HCT116 (cell line): Measurements from ENCODE around the gene PANX3. TPM values are rescaled to one million over a fixed set of nuclear protein-coding genes. Genes with fewer than 3 reads are reported as not detected.
"Not testable (repeated sequence)": the region's sequence is repeated elsewhere in the genome, so short reads cannot be mapped to it uniquely, and the experiment has no call there.

Experiments used
- ATAC-seq: fragments of 200-7000 bp; cut with Tn5 transposase; 2 replicates; pipeline ENCODE4 v1.9.1; 2020; ENCODE audit warnings: mild to moderate bottlenecking, moderate library complexity
- BruUV-seq: library from RNA; stranded (reverse); fragments of 400-500 nt; replicated peaks from 2 replicates; lab custom pipeline; 2021; lab: Mats Ljungman, UMichigan
- CTCF ChIA-PET: fragments of 300-600 bp; sonication (Branson Sonifier 250); formaldehyde crosslinking; loops from one replicate; lab custom pipeline; 2021; ENCODE audit warnings: antibody characterized with exemption; lab: Charles Lee
- POLR2A ChIA-PET: fragments of 300-600, 350-600 bp; sonication (Branson Sonifier 250); formaldehyde crosslinking; loops from one replicate; lab custom pipeline; 2021; ENCODE audit warnings: antibody characterized with exemption; lab: Charles Lee
- RAD21 ChIA-PET, 2 experiments: fragments of 300-600 bp; sonication (Branson Sonifier 250); formaldehyde crosslinking; loops; one replicate each; lab custom pipeline; 2023; ENCODE audit warnings: low total read pairs in 2 of 2; ENCODE audit not compliant: uncharacterized antibody in 2 of 2, unreplicated experiment in 2 of 2, low non-redundant PET in 1 of 2; lab: Charles Lee
- DNase-seq: peaks from one replicate; pipeline ENCODE4 v3.0.0-alpha.2; 2010; ENCODE audit warnings: low read depth, low spot score
- H2AFZ ChIP-seq: fragments of 200-600 bp; shearing (Covaris generic), sonication (generic); 2 replicates; pipeline ENCODE4 v1.6.1; 2017; ENCODE audit warnings: low read depth, mixed run types, mixed read lengths, antibody characterized with exemption, low read length; ENCODE audit not compliant: poor library complexity, severe bottlenecking
- H3K27ac ChIP-seq: 2 replicates; pipeline ENCODE4 v1.5.1; 2012; ENCODE audit warnings: low read depth, low read length
- H3K27me3 ChIP-seq: fragments of 200-600 bp; sonication (generic); 2 replicates; pipeline ENCODE4 v1.6.1; 2016; ENCODE audit warnings: mixed run types, low read length, mixed read lengths; ENCODE audit not compliant: insufficient read depth
- H3K36me3 ChIP-seq, 2 experiments: fragments of 200-500 bp in 1 of 2; fragments of 200-600 bp in 1 of 2; sonication (Bioruptor generic) in 1 of 2; sonication (generic) in 1 of 2; 2 replicates each; pipeline versions ENCODE4 v1.5.1 to v1.6.1; 2014 to 2016; ENCODE audit warnings: low read length in 2 of 2, inconsistent platforms in 1 of 2, mixed read lengths in 1 of 2, mixed run types in 1 of 2; ENCODE audit not compliant: insufficient read depth in 2 of 2, control insufficient read depth in 1 of 2
- H3K4me1 ChIP-seq, 2 experiments: fragments of 200-600 bp in 1 of 2; sonication (generic) in 1 of 2; 2 replicates each; pipeline versions ENCODE4 v1.5.1 to v1.6.1; 2012 to 2017; ENCODE audit warnings: low read length in 2 of 2, inconsistent platforms in 1 of 2, mild to moderate bottlenecking in 1 of 2, mixed read lengths in 1 of 2, mixed run types in 1 of 2, moderate library complexity in 1 of 2; ENCODE audit not compliant: insufficient read depth in 2 of 2, control insufficient read depth in 1 of 2
- H3K4me2 ChIP-seq: fragments of 200-600 bp; sonication (generic); 2 replicates; pipeline ENCODE4 v1.6.1; 2017; ENCODE audit warnings: mixed run types, low read length, mixed read lengths
- H3K4me3 ChIP-seq, 2 experiments: fragments of 200-600 bp in 1 of 2; sonication (generic) in 1 of 2; replicated peaks in 1 of 2; 2 replicates each; pipeline ENCODE4 v1.5.1; 2011 to 2016; ENCODE audit warnings: low read length in 2 of 2, control low read depth in 1 of 2, low read depth in 1 of 2, mild to moderate bottlenecking in 1 of 2, mixed read lengths in 1 of 2, mixed run types in 1 of 2
- H3K79me2 ChIP-seq: fragments of 200-600 bp; sonication (generic); 2 replicates; pipeline ENCODE4 v1.6.1; 2017; ENCODE audit warnings: mild to moderate bottlenecking, mixed run types, low read length, moderate library complexity, mixed read lengths; ENCODE audit not compliant: insufficient read depth
- H3K9ac ChIP-seq: fragments of 200-600 bp; sonication (generic); 2 replicates; pipeline ENCODE4 v1.6.1; 2016; ENCODE audit warnings: low read length, mixed read lengths
- H3K9me2 ChIP-seq: fragments of 200-600 bp; sonication (generic), shearing (Covaris generic); 2 replicates; pipeline ENCODE4 v1.6.1; 2017; ENCODE audit warnings: mixed run types, mild to moderate bottlenecking, moderate library complexity; ENCODE audit not compliant: insufficient read depth
- H3K9me3 ChIP-seq, 2 experiments: fragments of 200-500 bp in 1 of 2; fragments of 200-600 bp in 1 of 2; sonication (Bioruptor generic) in 1 of 2; sonication (generic) in 1 of 2; 2 replicates each; pipeline ENCODE4 v1.6.1; 2014 to 2017; ENCODE audit warnings: low read length in 2 of 2, mixed read lengths in 2 of 2, inconsistent platforms in 1 of 2, low read depth in 1 of 2, mild to moderate bottlenecking in 1 of 2, mixed run types in 1 of 2, moderate library complexity in 1 of 2; ENCODE audit not compliant: control insufficient read depth in 1 of 2, insufficient read depth in 1 of 2
- H4K20me1 ChIP-seq: fragments of 200-600 bp; sonication (generic), shearing (Covaris generic); 2 replicates; pipeline ENCODE4 v1.6.1; 2017; ENCODE audit warnings: mixed run types, mild to moderate bottlenecking, moderate library complexity; ENCODE audit not compliant: insufficient read depth
- CBX3 ChIP-seq: IDR thresholded peaks from 2 replicates; pipeline ENCODE4 v1.6.1; 2012; ENCODE audit warnings: low read depth
- EGR1 ChIP-seq: IDR thresholded peaks from 2 replicates; pipeline ENCODE4 v1.6.1; 2012; ENCODE audit warnings: low read depth
- EZH2 ChIP-seq: fragments of 200-600 bp; sonication (generic); IDR thresholded peaks from 2 replicates; pipeline ENCODE4 v1.6.1; 2017; ENCODE audit warnings: antibody characterized with exemption, mixed run types
- EZH2phosphoT487 ChIP-seq: fragments of 200-600 bp; IDR thresholded peaks from 2 replicates; pipeline ENCODE4 v1.6.1; 2018; ENCODE audit warnings: antibody characterized with exemption, borderline replicate concordance
- FOSL1 ChIP-seq: IDR thresholded peaks from 2 replicates; pipeline ENCODE4 v1.6.1; 2012; ENCODE audit warnings: low read depth
- RAD21 ChIP-seq: IDR thresholded peaks from 2 replicates; pipeline ENCODE4 v1.6.1; 2012; ENCODE audit warnings: low read depth, mild to moderate bottlenecking
- SIN3A ChIP-seq: IDR thresholded peaks from 2 replicates; pipeline ENCODE4 v1.6.1; 2012; ENCODE audit warnings: low read depth
- SRF ChIP-seq: IDR thresholded peaks from 2 replicates; pipeline ENCODE4 v1.6.1; 2012; ENCODE audit warnings: low read depth
- YY1 ChIP-seq: IDR thresholded peaks from 2 replicates; pipeline ENCODE4 v1.6.1; 2011; ENCODE audit warnings: low read length, low read depth, moderate library complexity, mild to moderate bottlenecking; ENCODE audit not compliant: insufficient replicate concordance; ENCODE audit errors: extremely low read depth
- ZNF274 ChIP-seq: fragments of 200-500 bp; sonication (Bioruptor generic); IDR thresholded peaks from 2 replicates; pipeline ENCODE4 v1.6.1; 2014; ENCODE audit warnings: mild to moderate bottlenecking, low read depth, low read length, inconsistent platforms
- intact Hi-C: fragments of 100-400 bp; cut with micrococcal nuclease; formaldehyde crosslinking; loops from 2 replicates; pipeline ENCODE4 v1.10.0; 2022
- total RNA-seq: library from RNA; stranded (reverse); gene quantifications from one replicate; pipeline ENCODE4 v1.2.1, GENCODE V29; 2021; ENCODE audit not compliant: unreplicated experiment
- TF ChIP-seq, protein P1 (sequence below): IDR thresholded peaks from 2 replicates; pipeline ENCODE4 v1.6.1; 2012
- TF ChIP-seq, protein P2 (sequence below): IDR thresholded peaks from 2 replicates; pipeline ENCODE4 v1.6.1; 2011; ENCODE audit warnings: mild to moderate bottlenecking, low read length, moderate library complexity; ENCODE audit not compliant: insufficient replicate concordance; ENCODE audit errors: extremely low read depth
- TF ChIP-seq, protein P3 (sequence below): IDR thresholded peaks from 2 replicates; pipeline ENCODE4 v1.6.1; 2012; ENCODE audit warnings: low read depth
- TF ChIP-seq, protein P4 (sequence below): IDR thresholded peaks from 2 replicates; pipeline ENCODE4 v1.6.1; 2012

The PANX3 gene
- total RNA-seq, 1 experiment from 2014 or later = not detected

DNA sequence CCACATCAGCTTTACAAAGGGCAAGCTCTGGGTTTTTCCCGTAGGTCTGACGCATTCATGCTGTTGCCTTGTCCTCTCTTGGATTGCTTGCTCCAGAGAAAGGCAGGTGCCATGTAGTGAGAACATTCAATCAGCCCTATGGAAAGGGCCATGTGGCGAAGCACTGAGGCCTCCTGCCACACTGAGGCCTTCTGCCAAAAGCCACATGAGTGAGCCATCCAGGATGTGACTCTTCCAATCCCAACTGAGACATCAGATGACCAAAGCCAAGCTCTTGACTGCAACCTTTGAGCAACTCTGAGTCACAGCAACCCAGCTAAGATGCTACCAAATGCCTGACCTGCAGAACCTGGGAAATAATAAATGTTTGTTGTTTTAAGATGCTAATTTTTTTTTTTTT is 9.0 kb upstream of the PANX3 start (continued):
- no peak for TF ChIP-seq ZNF274
- no peak for TF ChIP-seq CBX3
- TF ChIP-seq, all 23 proteins: peak for 0

DNA sequence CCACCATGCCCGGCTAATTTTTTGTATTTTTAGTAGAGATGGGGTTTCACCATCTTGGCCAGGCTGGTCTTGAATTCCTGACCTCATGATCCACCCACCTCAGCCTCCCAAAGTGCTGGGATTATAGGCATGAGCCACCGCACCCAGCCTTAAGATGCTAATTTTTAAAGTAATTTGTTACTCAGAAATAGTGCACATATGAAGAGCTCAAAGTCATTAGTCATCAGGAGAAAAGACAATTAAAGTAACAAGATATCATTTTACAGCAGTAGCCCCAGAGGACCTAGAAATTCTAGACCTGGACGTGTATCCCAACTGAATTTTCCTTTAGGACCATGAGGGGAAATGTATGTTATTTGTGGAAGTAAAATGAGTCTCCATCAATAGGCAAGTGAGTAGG is 8.5 kb upstream of the PANX3 start:
- not testable (repeated sequence) for H3K27ac ChIP-seq

DNA sequence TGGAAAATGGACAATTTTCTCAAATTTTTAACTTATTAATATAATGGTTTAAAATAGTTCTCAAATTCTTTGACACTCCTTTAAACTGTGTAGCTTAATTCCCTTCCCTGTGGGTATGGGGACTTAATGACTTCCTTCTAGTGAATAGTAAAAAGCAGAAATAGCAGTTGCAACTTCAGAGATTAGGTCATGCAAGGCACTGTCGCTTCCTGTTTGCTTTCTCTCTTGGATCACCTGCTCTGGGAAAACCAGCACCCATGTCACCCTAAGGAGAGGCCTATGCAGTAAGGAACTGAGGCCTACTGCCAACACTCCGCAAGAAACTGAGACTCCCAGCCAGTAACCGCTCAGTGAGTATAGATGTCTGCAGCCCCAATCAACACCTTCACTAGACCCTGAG is 5.5 kb upstream of the PANX3 start:
- RAD21 ChIA-PET = no interaction called here
- no peaks in the 10 kb centered on the region for H4K20me1 ChIP-seq
- no peaks in the 10 kb centered on the region for H3K4me1 ChIP-seq
- intact Hi-C loops = no loop called here
- BruUV-seq = no TSS peak
- H3K4me3 ChIP-seq = no peak overlapping the region
- no peak for ATAC-seq
- H3K9me3 ChIP-seq = no peaks in the 10 kb centered on the region
- H3K4me2 ChIP-seq = no peak overlapping the region
- DNase-seq = no peak
- H3K36me3 ChIP-seq = no peaks in the 10 kb centered on the region
- no peaks in the 10 kb centered on the region for H3K79me2 ChIP-seq
- H3K27ac ChIP-seq = no peak overlapping the region
- CTCF ChIA-PET = no interaction called here
- POLR2A ChIA-PET = no interaction called here
- H2AFZ ChIP-seq = no peak overlapping the region
- peaks cover 9% of the 10 kb centered on the region; the same call in 1 of the 2 replicates for H3K27me3 ChIP-seq
- H3K9ac ChIP-seq = no peak overlapping the region
- no peaks in the 10 kb centered on the region for H3K9me2 ChIP-seq
- TF ChIP-seq YY1 = no peak
- TF ChIP-seq, protein P1, sequence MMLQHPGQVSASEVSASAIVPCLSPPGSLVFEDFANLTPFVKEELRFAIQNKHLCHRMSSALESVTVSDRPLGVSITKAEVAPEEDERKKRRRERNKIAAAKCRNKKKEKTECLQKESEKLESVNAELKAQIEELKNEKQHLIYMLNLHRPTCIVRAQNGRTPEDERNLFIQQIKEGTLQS = no peak
- no peak for TF ChIP-seq SRF
- TF ChIP-seq FOSL1 = no peak
- TF ChIP-seq, protein P2, sequence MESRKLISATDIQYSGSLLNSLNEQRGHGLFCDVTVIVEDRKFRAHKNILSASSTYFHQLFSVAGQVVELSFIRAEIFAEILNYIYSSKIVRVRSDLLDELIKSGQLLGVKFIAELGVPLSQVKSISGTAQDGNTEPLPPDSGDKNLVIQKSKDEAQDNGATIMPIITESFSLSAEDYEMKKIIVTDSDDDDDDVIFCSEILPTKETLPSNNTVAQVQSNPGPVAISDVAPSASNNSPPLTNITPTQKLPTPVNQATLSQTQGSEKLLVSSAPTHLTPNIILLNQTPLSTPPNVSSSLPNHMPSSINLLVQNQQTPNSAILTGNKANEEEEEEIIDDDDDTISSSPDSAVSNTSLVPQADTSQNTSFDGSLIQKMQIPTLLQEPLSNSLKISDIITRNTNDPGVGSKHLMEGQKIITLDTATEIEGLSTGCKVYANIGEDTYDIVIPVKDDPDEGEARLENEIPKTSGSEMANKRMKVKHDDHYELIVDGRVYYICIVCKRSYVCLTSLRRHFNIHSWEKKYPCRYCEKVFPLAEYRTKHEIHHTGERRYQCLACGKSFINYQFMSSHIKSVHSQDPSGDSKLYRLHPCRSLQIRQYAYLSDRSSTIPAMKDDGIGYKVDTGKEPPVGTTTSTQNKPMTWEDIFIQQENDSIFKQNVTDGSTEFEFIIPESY = no peak
- TF ChIP-seq SIN3A = no peak
- TF ChIP-seq, protein P3, sequence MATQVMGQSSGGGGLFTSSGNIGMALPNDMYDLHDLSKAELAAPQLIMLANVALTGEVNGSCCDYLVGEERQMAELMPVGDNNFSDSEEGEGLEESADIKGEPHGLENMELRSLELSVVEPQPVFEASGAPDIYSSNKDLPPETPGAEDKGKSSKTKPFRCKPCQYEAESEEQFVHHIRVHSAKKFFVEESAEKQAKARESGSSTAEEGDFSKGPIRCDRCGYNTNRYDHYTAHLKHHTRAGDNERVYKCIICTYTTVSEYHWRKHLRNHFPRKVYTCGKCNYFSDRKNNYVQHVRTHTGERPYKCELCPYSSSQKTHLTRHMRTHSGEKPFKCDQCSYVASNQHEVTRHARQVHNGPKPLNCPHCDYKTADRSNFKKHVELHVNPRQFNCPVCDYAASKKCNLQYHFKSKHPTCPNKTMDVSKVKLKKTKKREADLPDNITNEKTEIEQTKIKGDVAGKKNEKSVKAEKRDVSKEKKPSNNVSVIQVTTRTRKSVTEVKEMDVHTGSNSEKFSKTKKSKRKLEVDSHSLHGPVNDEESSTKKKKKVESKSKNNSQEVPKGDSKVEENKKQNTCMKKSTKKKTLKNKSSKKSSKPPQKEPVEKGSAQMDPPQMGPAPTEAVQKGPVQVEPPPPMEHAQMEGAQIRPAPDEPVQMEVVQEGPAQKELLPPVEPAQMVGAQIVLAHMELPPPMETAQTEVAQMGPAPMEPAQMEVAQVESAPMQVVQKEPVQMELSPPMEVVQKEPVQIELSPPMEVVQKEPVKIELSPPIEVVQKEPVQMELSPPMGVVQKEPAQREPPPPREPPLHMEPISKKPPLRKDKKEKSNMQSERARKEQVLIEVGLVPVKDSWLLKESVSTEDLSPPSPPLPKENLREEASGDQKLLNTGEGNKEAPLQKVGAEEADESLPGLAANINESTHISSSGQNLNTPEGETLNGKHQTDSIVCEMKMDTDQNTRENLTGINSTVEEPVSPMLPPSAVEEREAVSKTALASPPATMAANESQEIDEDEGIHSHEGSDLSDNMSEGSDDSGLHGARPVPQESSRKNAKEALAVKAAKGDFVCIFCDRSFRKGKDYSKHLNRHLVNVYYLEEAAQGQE = no peak
- no peak for TF ChIP-seq EGR1
- no peak for TF ChIP-seq RAD21
- no peak for TF ChIP-seq CBX3
- TF ChIP-seq, protein P4, sequence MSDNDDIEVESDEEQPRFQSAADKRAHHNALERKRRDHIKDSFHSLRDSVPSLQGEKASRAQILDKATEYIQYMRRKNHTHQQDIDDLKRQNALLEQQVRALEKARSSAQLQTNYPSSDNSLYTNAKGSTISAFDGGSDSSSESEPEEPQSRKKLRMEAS = no peak
- no peak for TF ChIP-seq EZH2
- no peak for TF ChIP-seq EZH2phosphoT487

More for the DNA sequence above, 8.5 kb upstream of the PANX3 start:
- H2AFZ ChIP-seq, H3K79me2 ChIP-seq, H3K4me1 ChIP-seq, DNase-seq, H3K4me3 ChIP-seq, H4K20me1 ChIP-seq, RAD21 ChIA-PET, H3K9me3 ChIP-seq, H3K4me2 ChIP-seq, CTCF ChIA-PET, intact Hi-C loops, H3K9me2 ChIP-seq, POLR2A ChIA-PET, BruUV-seq, ATAC-seq, H3K9ac ChIP-seq, H3K36me3 ChIP-seq: not testable (repeated sequence)
- peaks cover 14% of the 10 kb centered on the region for H3K27me3 ChIP-seq
